HepG2 (cell line): Measurements from ENCODE around the gene PLAAT3. TPM values are rescaled to one million over a fixed set of nuclear protein-coding genes. Genes with fewer than 3 reads are reported as not detected.
A peak's percentile ranks its signal among the peaks of the same experiment; 100 is the strongest.

Source experiments
- ATAC-seq: fragments of 200-7000 bp; cut with Tn5 transposase; 3 replicates; pipeline ENCODE4 v1.9.1; 2020; ENCODE audit warnings: mild to moderate bottlenecking, moderate library complexity
- BruUV-seq: library from RNA; stranded (reverse); fragments of 400-500 nt; replicated peaks from 2 replicates; lab custom pipeline; 2021; lab: Mats Ljungman, UMichigan
- CTCF ChIA-PET: fragments of 300-600 bp; formaldehyde crosslinking; extraction: SDS; loops from one replicate; lab custom pipeline; 2021; ENCODE audit warnings: low total read pairs, inconsistent platforms, low intra/inter-chr PET ratio; lab: Yijun Ruan, JAX
- POLR2A ChIA-PET: fragments of 350-600 bp; sonication (Branson Sonifier 250); formaldehyde crosslinking; loops from one replicate; lab custom pipeline; 2020; ENCODE audit warnings: antibody characterized with exemption, inconsistent platforms; lab: Yijun Ruan, JAX
- DNase-seq: peaks from one replicate; pipeline ENCODE4 v3.0.0-alpha.2; 2015; ENCODE audit warnings: low spot score
- FAIRE-seq: peaks from 3 replicates; lab custom pipeline; 2011; peaks lifted over from hg19 to GRCh38; lab: Jason Lieb, UNC
- H2AFZ ChIP-seq: one replicate; pipeline ENCODE4 v1.6.1; 2011; ENCODE audit warnings: low read length, inconsistent platforms
- H3K27ac ChIP-seq: fragments of 300-600 bp; 3 replicates; pipeline ENCODE4 v1.8.0; 2011; ENCODE audit warnings: mixed run types, mild to moderate bottlenecking, mixed read lengths, low read length, inconsistent platforms; ENCODE audit not compliant: insufficient read depth; ENCODE audit errors: extremely low read length
- H3K27me3 ChIP-seq, 2 experiments: fragments of 200-600 bp in 1 of 2; 2 replicates in 1 of 2; 3 replicates in 1 of 2; pipeline versions ENCODE4 v1.6.0 to v1.8.0; 2011; ENCODE audit warnings: low read length in 2 of 2, mild to moderate bottlenecking in 2 of 2, moderate library complexity in 2 of 2, inconsistent platforms in 1 of 2; ENCODE audit not compliant: insufficient read depth in 2 of 2, control insufficient read depth in 1 of 2
- H3K36me3 ChIP-seq, 2 experiments: fragments of 200-600 bp in 1 of 2; replicated peaks in 1 of 2; 2 replicates in 1 of 2; 3 replicates in 1 of 2; pipeline versions ENCODE4 v1.5.1 to v1.8.0; 2011; ENCODE audit warnings: low read length in 2 of 2, inconsistent platforms in 1 of 2; ENCODE audit not compliant: insufficient read depth in 2 of 2, control insufficient read depth in 1 of 2
- H3K4me1 ChIP-seq: 2 replicates; pipeline ENCODE4 v1.5.1; 2012; ENCODE audit warnings: low read length, inconsistent platforms; ENCODE audit not compliant: insufficient read depth
- H3K4me2 ChIP-seq: 2 replicates; pipeline ENCODE4 v1.6.0; 2011; ENCODE audit warnings: low read depth, low read length, inconsistent platforms
- H3K4me3 ChIP-seq, 3 experiments: fragments of 200-600 bp in 1 of 3; sonication (generic), shearing (Covaris generic) in 1 of 3; replicated peaks in 1 of 3; 2 replicates each; pipeline ENCODE4 v1.5.1; 2011 to 2016; ENCODE audit warnings: low read length in 3 of 3, inconsistent platforms in 2 of 3, low read depth in 2 of 3, mild to moderate bottlenecking in 2 of 3, control low read depth in 1 of 3, mixed read lengths in 1 of 3; ENCODE audit not compliant: insufficient read depth in 1 of 3
- H3K79me2 ChIP-seq: one replicate; pipeline ENCODE4 v1.6.1; 2011; ENCODE audit warnings: low read length, inconsistent platforms; ENCODE audit not compliant: insufficient read depth
- H3K9ac ChIP-seq: 2 replicates; pipeline ENCODE4 v1.6.0; 2011; ENCODE audit warnings: mild to moderate bottlenecking, low read depth, low read length, inconsistent platforms; ENCODE audit not compliant: insufficient read depth
- H3K9me3 ChIP-seq: 2 replicates; pipeline ENCODE4 v1.5.1; 2012; ENCODE audit warnings: mild to moderate bottlenecking, low read length
- H4K20me1 ChIP-seq: 2 replicates; pipeline ENCODE4 v1.6.0; 2011; ENCODE audit warnings: inconsistent platforms, mild to moderate bottlenecking, low read length, moderate library complexity; ENCODE audit not compliant: insufficient read depth
- CBFB ChIP-seq: sonication (generic); formaldehyde crosslinking; IDR thresholded peaks from 2 replicates; pipeline ENCODE4 v1.4.0; 2020; ENCODE audit warnings: missing genetic modification reagents
- FOSL2 ChIP-seq: sonication (generic); formaldehyde crosslinking; IDR thresholded peaks from 2 replicates; pipeline ENCODE4 v1.4.0; 2020; ENCODE audit warnings: missing genetic modification reagents
- FOXK1 ChIP-seq: sonication (generic); formaldehyde crosslinking; IDR thresholded peaks from 2 replicates; pipeline ENCODE4 v1.4.0; 2020; ENCODE audit warnings: low read depth, missing genetic modification reagents, borderline replicate concordance
- JUNB ChIP-seq: sonication (generic); formaldehyde crosslinking; IDR thresholded peaks from 2 replicates; pipeline ENCODE4 v1.8.0; 2022; ENCODE audit warnings: missing genetic modification reagents, mild to moderate bottlenecking, borderline replicate concordance
- MEF2D ChIP-seq: sonication (generic); formaldehyde crosslinking; IDR thresholded peaks from 2 replicates; pipeline ENCODE4 v1.5.1; 2020; ENCODE audit warnings: mild to moderate bottlenecking, missing genetic modification reagents
- MYNN ChIP-seq: sonication (generic); formaldehyde crosslinking; IDR thresholded peaks from 2 replicates; pipeline ENCODE4 v1.4.0; 2020; ENCODE audit warnings: mild to moderate bottlenecking, low read depth, missing genetic modification reagents
- NBN ChIP-seq: fragments of 450-650 bp; conservative IDR thresholded peaks from 2 replicates; pipeline ENCODE4 v1.6.1; 2017
- PPARG ChIP-seq: conservative IDR thresholded peaks from 2 replicates; pipeline ENCODE4 v1.6.1; 2016; ENCODE audit warnings: missing biosample characterization, missing genetic modification reagents
- ZNF205 ChIP-seq: IDR thresholded peaks from 2 replicates; pipeline ENCODE4 v1.6.1; 2018; ENCODE audit warnings: missing biosample characterization, missing genetic modification reagents
- ZNF546 ChIP-seq: sonication (generic); formaldehyde crosslinking; conservative IDR thresholded peaks from 2 replicates; pipeline ENCODE4 v1.8.1; 2023; ENCODE audit warnings: mild to moderate bottlenecking, missing genetic modification reagents
- whole genome bisulfite sequencing: methylation state at CpG from one replicate; pipeline ENCODE4 v1.1.6; 2017; ENCODE audit warnings: low lambda C conversion rate; 5-methylcytosine and 5-hydroxymethylcytosine counted together
- in situ Hi-C: cut with HindIII; loops from 2 replicates; pipeline ENCODE4 v1.10.0; 2017; ENCODE audit warnings: low pct_unique_long_range_greater_than_20kb; ENCODE audit not compliant: extremely low pct_ligation_motif_present
- intact Hi-C: fragments of 100-400 bp; cut with micrococcal nuclease; formaldehyde crosslinking; loops from one replicate; pipeline ENCODE4 v1.10.0; 2022; ENCODE audit not compliant: unreplicated experiment
- polyA plus RNA-seq, 8 experiments: library from polyadenylated mRNA; depleted of rRNA in 3 of 8; stranded (reverse) in 7 of 8; unstranded in 1 of 8; fragments of >200 nt; fragmentation: Illumina TruSeq in 4 of 8; extraction: Trizol in 4 of 8; gene quantifications; 2 replicates each; pipeline versions ENCODE4 v1.2.1 to v1.2.3, GENCODE V29; 2011 to 2016; ENCODE audit warnings: low read depth in 4 of 8, missing spikeins in 1 of 8, mixed read lengths in 1 of 8; ENCODE audit not compliant: insufficient read depth in 1 of 8
- total RNA-seq, 5 experiments: library from RNA; depleted of rRNA; stranded (reverse); fragments of >200 nt; fragmentation: Illumina TruSeq; extraction: Trizol; gene quantifications; 2 replicates each; pipeline ENCODE4 v1.2.3, GENCODE V29; 2016; ENCODE audit warnings: low read depth in 1 of 5
- TF ChIP-seq, protein P1 (sequence below): sonication (generic); formaldehyde crosslinking; conservative IDR thresholded peaks from 2 replicates; pipeline ENCODE4 v1.4.0; 2020; ENCODE audit warnings: missing genetic modification reagents
- TF ChIP-seq, protein P2 (sequence below): IDR thresholded peaks from 2 replicates; pipeline ENCODE4 v1.4.0; 2020; ENCODE audit warnings: mild to moderate bottlenecking, missing genetic modification reagents
- TF ChIP-seq, protein P3 (sequence below): sonication (generic); formaldehyde crosslinking; IDR thresholded peaks from 2 replicates; pipeline ENCODE4 v1.9.0; 2022; ENCODE audit warnings: low read depth, missing genetic modification reagents
- TF ChIP-seq, protein P4 (sequence below): IDR thresholded peaks from 2 replicates; pipeline ENCODE4 v1.6.1; 2016; ENCODE audit warnings: mild to moderate bottlenecking

The PLAAT3 gene
- total and polyA plus RNA-seq, 2 of the 13 experiments (the other 11 are each of a cell fraction or from before 2014, with no cell fraction given) = 9.3 to 16.4 TPM

DNA sequence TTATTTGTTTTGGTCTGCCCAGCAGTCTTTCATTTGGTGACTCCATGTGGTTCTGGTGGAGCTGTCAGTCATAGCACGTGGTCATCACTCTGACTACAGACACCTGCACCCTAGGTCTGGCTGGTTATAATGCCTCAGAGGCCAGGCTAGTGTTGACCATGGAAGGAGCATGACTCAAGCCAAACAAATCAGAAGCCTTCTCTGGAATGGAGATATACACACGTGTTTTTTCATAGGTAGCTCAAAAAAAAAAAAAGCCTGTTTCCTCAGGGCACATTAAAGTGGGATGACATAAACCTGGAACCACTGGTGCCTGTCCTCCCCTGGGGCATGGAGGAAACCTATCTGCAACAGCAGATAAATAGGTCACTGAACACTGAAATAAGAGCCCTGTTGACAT is 8.1 kb upstream of the PLAAT3 start (continued):
- TF ChIP-seq, protein P1, sequence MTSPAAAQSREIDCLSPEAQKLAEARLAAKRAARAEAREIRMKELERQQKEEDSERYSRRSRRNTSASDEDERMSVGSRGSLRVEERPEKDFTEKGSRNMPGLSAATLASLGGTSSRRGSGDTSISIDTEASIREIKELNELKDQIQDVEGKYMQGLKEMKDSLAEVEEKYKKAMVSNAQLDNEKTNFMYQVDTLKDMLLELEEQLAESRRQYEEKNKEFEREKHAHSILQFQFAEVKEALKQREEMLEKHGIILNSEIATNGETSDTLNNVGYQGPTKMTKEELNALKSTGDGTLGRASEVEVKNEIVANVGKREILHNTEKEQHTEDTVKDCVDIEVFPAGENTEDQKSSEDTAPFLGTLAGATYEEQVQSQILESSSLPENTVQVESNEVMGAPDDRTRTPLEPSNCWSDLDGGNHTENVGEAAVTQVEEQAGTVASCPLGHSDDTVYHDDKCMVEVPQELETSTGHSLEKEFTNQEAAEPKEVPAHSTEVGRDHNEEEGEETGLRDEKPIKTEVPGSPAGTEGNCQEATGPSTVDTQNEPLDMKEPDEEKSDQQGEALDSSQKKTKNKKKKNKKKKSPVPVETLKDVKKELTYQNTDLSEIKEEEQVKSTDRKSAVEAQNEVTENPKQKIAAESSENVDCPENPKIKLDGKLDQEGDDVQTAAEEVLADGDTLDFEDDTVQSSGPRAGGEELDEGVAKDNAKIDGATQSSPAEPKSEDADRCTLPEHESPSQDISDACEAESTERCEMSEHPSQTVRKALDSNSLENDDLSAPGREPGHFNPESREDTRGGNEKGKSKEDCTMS (CRISPR knock-in tag) = no peak
- TF ChIP-seq, protein P2, sequence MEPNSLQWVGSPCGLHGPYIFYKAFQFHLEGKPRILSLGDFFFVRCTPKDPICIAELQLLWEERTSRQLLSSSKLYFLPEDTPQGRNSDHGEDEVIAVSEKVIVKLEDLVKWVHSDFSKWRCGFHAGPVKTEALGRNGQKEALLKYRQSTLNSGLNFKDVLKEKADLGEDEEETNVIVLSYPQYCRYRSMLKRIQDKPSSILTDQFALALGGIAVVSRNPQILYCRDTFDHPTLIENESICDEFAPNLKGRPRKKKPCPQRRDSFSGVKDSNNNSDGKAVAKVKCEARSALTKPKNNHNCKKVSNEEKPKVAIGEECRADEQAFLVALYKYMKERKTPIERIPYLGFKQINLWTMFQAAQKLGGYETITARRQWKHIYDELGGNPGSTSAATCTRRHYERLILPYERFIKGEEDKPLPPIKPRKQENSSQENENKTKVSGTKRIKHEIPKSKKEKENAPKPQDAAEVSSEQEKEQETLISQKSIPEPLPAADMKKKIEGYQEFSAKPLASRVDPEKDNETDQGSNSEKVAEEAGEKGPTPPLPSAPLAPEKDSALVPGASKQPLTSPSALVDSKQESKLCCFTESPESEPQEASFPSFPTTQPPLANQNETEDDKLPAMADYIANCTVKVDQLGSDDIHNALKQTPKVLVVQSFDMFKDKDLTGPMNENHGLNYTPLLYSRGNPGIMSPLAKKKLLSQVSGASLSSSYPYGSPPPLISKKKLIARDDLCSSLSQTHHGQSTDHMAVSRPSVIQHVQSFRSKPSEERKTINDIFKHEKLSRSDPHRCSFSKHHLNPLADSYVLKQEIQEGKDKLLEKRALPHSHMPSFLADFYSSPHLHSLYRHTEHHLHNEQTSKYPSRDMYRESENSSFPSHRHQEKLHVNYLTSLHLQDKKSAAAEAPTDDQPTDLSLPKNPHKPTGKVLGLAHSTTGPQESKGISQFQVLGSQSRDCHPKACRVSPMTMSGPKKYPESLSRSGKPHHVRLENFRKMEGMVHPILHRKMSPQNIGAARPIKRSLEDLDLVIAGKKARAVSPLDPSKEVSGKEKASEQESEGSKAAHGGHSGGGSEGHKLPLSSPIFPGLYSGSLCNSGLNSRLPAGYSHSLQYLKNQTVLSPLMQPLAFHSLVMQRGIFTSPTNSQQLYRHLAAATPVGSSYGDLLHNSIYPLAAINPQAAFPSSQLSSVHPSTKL = 0 out of 2 replicates have a peak, but pooled peaks have one; percentile 20
- peak; percentile 75 for TF ChIP-seq FOSL2 (CRISPR knock-in tag)

DNA sequence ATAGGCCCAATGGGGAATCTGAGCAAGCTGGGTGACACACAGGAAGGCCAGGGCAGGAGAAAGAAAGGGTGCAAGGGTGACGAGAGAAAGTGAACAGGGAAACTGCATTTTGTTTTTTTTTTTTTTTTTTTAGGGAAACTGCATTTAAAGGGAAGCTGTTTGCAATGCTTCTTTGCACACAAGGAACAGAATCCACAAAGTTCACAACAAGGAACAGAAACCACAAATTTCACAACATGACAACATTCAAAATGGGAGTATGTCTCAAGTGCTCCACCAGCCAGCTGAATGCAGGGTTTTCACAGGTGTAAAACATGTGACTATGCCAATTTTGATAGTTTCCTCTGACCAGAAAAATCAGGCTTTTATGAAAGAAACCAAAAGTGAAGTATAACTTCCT is 6.8 kb upstream of the PLAAT3 start:
- Histone ChIP-seq H3K79me2 (no peaks in the 10 kb centered on the region), H2AFZ (no peak overlapping the region), H3K4me3 (no peak overlapping the region), H3K27me3 (peaks cover 2 to 3% of the 10 kb centered on the region in 2 experiments; a peak in 2 of 5 replicates), H3K9me3 (no peaks in the 10 kb centered on the region), H4K20me1 (no peaks in the 10 kb centered on the region), H3K4me2 (no peak overlapping the region), H3K4me1 (peaks cover 30% of the 10 kb centered on the region), H3K36me3 (no peaks in the 10 kb centered on the region), H3K9ac (no peak overlapping the region), H3K27ac (no peak overlapping the region)
- WGBS = 6% methylated on average over 1 of the region's 1 CpG
- intact Hi-C loops = no loop called here
- ATAC-seq (no peak), DNase-seq (no peak), FAIRE-seq (no peak)
- TF ChIP-seq MYNN (CRISPR knock-in tag) (no peak), ZNF546 (CRISPR knock-in tag) (no peak), FOXK1 (CRISPR knock-in tag) (no peak), JUNB (no peak), NBN (no peak), ZNF205 (CRISPR knock-in tag) (no peak), MEF2D (CRISPR knock-in tag) (no peak), PPARG (CRISPR knock-in tag) (no peak), CBFB (CRISPR knock-in tag) (no peak)
- TF ChIP-seq, protein P3, sequence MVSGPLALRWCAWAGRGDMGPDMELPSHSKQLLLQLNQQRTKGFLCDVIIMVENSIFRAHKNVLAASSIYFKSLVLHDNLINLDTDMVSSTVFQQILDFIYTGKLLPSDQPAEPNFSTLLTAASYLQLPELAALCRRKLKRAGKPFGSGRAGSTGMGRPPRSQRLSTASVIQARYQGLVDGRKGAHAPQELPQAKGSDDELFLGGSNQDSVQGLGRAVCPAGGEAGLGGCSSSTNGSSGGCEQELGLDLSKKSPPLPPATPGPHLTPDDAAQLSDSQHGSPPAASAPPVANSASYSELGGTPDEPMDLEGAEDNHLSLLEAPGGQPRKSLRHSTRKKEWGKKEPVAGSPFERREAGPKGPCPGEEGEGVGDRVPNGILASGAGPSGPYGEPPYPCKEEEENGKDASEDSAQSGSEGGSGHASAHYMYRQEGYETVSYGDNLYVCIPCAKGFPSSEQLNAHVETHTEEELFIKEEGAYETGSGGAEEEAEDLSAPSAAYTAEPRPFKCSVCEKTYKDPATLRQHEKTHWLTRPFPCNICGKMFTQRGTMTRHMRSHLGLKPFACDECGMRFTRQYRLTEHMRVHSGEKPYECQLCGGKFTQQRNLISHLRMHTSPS (CRISPR knock-in tag) = no peak
- TF ChIP-seq, protein P4, sequence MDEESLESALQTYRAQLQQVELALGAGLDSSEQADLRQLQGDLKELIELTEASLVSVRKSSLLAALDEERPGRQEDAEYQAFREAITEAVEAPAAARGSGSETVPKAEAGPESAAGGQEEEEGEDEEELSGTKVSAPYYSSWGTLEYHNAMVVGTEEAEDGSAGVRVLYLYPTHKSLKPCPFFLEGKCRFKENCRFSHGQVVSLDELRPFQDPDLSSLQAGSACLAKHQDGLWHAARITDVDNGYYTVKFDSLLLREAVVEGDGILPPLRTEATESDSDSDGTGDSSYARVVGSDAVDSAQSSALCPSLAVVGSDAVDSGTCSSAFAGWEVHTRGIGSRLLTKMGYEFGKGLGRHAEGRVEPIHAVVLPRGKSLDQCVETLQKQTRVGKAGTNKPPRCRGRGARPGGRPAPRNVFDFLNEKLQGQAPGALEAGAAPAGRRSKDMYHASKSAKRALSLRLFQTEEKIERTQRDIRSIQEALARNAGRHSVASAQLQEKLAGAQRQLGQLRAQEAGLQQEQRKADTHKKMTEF (CRISPR knock-in tag) = no peak
- BruUV-seq = no TSS peak
- in situ Hi-C loops = no loop called here
- CTCF ChIA-PET = no interaction called here
- POLR2A ChIA-PET = no interaction called here
